HCT116 (cell line): ENCODE measurements around the gene ZNG1C. TPM values are rescaled to one million over a fixed set of nuclear protein-coding genes. Genes with fewer than 3 reads are reported as not detected.
"Not testable (repeated sequence)": the region's sequence is repeated elsewhere in the genome, so short reads cannot be mapped to it uniquely, and the experiment has no call there.

Source experiments
- ATAC-seq: fragments of 200-7000 bp; cut with Tn5 transposase; 2 replicates; pipeline ENCODE4 v1.9.1; 2020; ENCODE audit warnings: mild to moderate bottlenecking, moderate library complexity
- Bru-seq: library from RNA; stranded (reverse); fragments of 400-500 nt; gene quantifications from one replicate; lab custom pipeline; 2021; lab: Mats Ljungman, UMichigan
- BruChase-seq, 2 experiments: library from RNA; stranded (reverse); fragments of 400-500 nt; gene quantifications; one replicate each; lab custom pipeline; 2021; lab: Mats Ljungman, UMichigan
- BruUV-seq: library from RNA; stranded (reverse); fragments of 400-500 nt; replicated peaks from 2 replicates; lab custom pipeline; 2021; lab: Mats Ljungman, UMichigan
- CTCF ChIA-PET: fragments of 300-600 bp; sonication (Branson Sonifier 250); formaldehyde crosslinking; loops from one replicate; lab custom pipeline; 2021; ENCODE audit warnings: antibody characterized with exemption; lab: Charles Lee
- POLR2A ChIA-PET: fragments of 300-600, 350-600 bp; sonication (Branson Sonifier 250); formaldehyde crosslinking; loops from one replicate; lab custom pipeline; 2021; ENCODE audit warnings: antibody characterized with exemption; lab: Charles Lee
- RAD21 ChIA-PET, 2 experiments: fragments of 300-600 bp; sonication (Branson Sonifier 250); formaldehyde crosslinking; loops; one replicate each; lab custom pipeline; 2023; ENCODE audit warnings: low total read pairs in 2 of 2; ENCODE audit not compliant: uncharacterized antibody in 2 of 2, unreplicated experiment in 2 of 2, low non-redundant PET in 1 of 2; lab: Charles Lee
- DNase-seq: peaks from one replicate; pipeline ENCODE4 v3.0.0-alpha.2; 2010; ENCODE audit warnings: low read depth, low spot score
- H2AFZ ChIP-seq: fragments of 200-600 bp; shearing (Covaris generic), sonication (generic); 2 replicates; pipeline ENCODE4 v1.6.1; 2017; ENCODE audit warnings: low read depth, mixed run types, mixed read lengths, antibody characterized with exemption, low read length; ENCODE audit not compliant: poor library complexity, severe bottlenecking
- H3K27ac ChIP-seq: 2 replicates; pipeline ENCODE4 v1.5.1; 2012; ENCODE audit warnings: low read depth, low read length
- H3K27me3 ChIP-seq: fragments of 200-600 bp; sonication (generic); 2 replicates; pipeline ENCODE4 v1.6.1; 2016; ENCODE audit warnings: mixed run types, low read length, mixed read lengths; ENCODE audit not compliant: insufficient read depth
- H3K36me3 ChIP-seq, 2 experiments: fragments of 200-500 bp in 1 of 2; fragments of 200-600 bp in 1 of 2; sonication (Bioruptor generic) in 1 of 2; sonication (generic) in 1 of 2; 2 replicates each; pipeline versions ENCODE4 v1.5.1 to v1.6.1; 2014 to 2016; ENCODE audit warnings: low read length in 2 of 2, inconsistent platforms in 1 of 2, mixed read lengths in 1 of 2, mixed run types in 1 of 2; ENCODE audit not compliant: insufficient read depth in 2 of 2, control insufficient read depth in 1 of 2
- H3K4me1 ChIP-seq, 2 experiments: fragments of 200-600 bp in 1 of 2; sonication (generic) in 1 of 2; 2 replicates each; pipeline versions ENCODE4 v1.5.1 to v1.6.1; 2012 to 2017; ENCODE audit warnings: low read length in 2 of 2, inconsistent platforms in 1 of 2, mild to moderate bottlenecking in 1 of 2, mixed read lengths in 1 of 2, mixed run types in 1 of 2, moderate library complexity in 1 of 2; ENCODE audit not compliant: insufficient read depth in 2 of 2, control insufficient read depth in 1 of 2
- H3K4me2 ChIP-seq: fragments of 200-600 bp; sonication (generic); 2 replicates; pipeline ENCODE4 v1.6.1; 2017; ENCODE audit warnings: mixed run types, low read length, mixed read lengths
- H3K4me3 ChIP-seq, 2 experiments: fragments of 200-600 bp in 1 of 2; sonication (generic) in 1 of 2; replicated peaks in 1 of 2; 2 replicates each; pipeline ENCODE4 v1.5.1; 2011 to 2016; ENCODE audit warnings: low read length in 2 of 2, control low read depth in 1 of 2, low read depth in 1 of 2, mild to moderate bottlenecking in 1 of 2, mixed read lengths in 1 of 2, mixed run types in 1 of 2
- H3K79me2 ChIP-seq: fragments of 200-600 bp; sonication (generic); 2 replicates; pipeline ENCODE4 v1.6.1; 2017; ENCODE audit warnings: mild to moderate bottlenecking, mixed run types, low read length, moderate library complexity, mixed read lengths; ENCODE audit not compliant: insufficient read depth
- H3K9ac ChIP-seq: fragments of 200-600 bp; sonication (generic); 2 replicates; pipeline ENCODE4 v1.6.1; 2016; ENCODE audit warnings: low read length, mixed read lengths
- H3K9me2 ChIP-seq: fragments of 200-600 bp; sonication (generic), shearing (Covaris generic); 2 replicates; pipeline ENCODE4 v1.6.1; 2017; ENCODE audit warnings: mixed run types, mild to moderate bottlenecking, moderate library complexity; ENCODE audit not compliant: insufficient read depth
- H3K9me3 ChIP-seq, 2 experiments: fragments of 200-500 bp in 1 of 2; fragments of 200-600 bp in 1 of 2; sonication (Bioruptor generic) in 1 of 2; sonication (generic) in 1 of 2; 2 replicates each; pipeline ENCODE4 v1.6.1; 2014 to 2017; ENCODE audit warnings: low read length in 2 of 2, mixed read lengths in 2 of 2, inconsistent platforms in 1 of 2, low read depth in 1 of 2, mild to moderate bottlenecking in 1 of 2, mixed run types in 1 of 2, moderate library complexity in 1 of 2; ENCODE audit not compliant: control insufficient read depth in 1 of 2, insufficient read depth in 1 of 2
- H4K20me1 ChIP-seq: fragments of 200-600 bp; sonication (generic), shearing (Covaris generic); 2 replicates; pipeline ENCODE4 v1.6.1; 2017; ENCODE audit warnings: mixed run types, mild to moderate bottlenecking, moderate library complexity; ENCODE audit not compliant: insufficient read depth
- intact Hi-C: fragments of 100-400 bp; cut with micrococcal nuclease; formaldehyde crosslinking; loops from 2 replicates; pipeline ENCODE4 v1.10.0; 2022
- long read RNA-seq: library from polyadenylated mRNA; unstranded; transcript quantifications from one replicate; pipeline ENCODE4 v2.0.0, GENCODE V29; 2021; ENCODE audit not compliant: unreplicated experiment
- polyA plus RNA-seq: library from polyadenylated mRNA; unstranded; fragments of >200 nt; gene quantifications from 2 replicates; pipeline ENCODE4 v1.2.1, GENCODE V29; 2012; ENCODE audit warnings: missing spikeins
- total RNA-seq: library from RNA; stranded (reverse); gene quantifications from one replicate; pipeline ENCODE4 v1.2.1, GENCODE V29; 2021; ENCODE audit not compliant: unreplicated experiment

Gene ZNG1C
- 28.4 TPM for total RNA-seq
- polyA plus RNA-seq, result 47.9 and 50.2 TPM in 2 replicates
- percentile 83 among the genes with signal in this experiment for Bru-seq, nascent RNA
- BruChase-seq, experiment 1, labeled RNA remaining after a 6-hour chase, result percentile 65 among the genes with signal in this experiment
- BruChase-seq, experiment 2, labeled RNA remaining after a 2-hour chase, result percentile 80 among the genes with signal in this experiment
- long read RNA-seq, transcript CBWD3-206 (3 exons, 1,736 nt), result major isoform, 22 of 45 reads
- long read RNA-seq, partial matches to known transcripts, result 5 of 45 reads
- long read RNA-seq, other reads (novel, unspliced or antisense), result 18 of 45 reads

DNA sequence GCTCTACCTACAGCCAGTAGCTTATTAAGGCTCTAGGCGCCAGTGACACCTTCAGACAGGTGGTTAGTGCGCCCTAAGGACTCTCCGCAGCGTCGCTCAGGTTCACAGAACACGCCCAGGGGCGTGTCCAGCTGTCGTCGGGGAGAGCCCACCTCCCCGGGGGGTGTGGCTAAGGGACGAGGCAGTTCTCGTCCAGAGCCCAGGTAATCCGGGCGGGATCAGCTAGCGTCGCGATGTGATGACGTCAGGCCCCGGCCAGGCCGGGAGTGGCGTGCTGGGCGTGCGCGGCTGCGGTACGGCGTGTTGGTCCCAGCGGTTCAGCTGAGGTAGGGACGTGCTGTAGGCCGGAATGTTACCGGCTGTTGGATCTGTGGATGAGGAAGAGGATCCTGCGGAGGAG, at the start of gene ZNG1C:
Gene ZNG1C (plus strand): TSS at position 301 of the 400 bp plus-strand sequence. CDS start 49 bp downstream, at position 350.
- H2AFZ ChIP-seq, H3K4me1 ChIP-seq, RAD21 ChIA-PET, H3K27me3 ChIP-seq, H3K27ac ChIP-seq, BruUV-seq, H3K9me3 ChIP-seq, CTCF ChIA-PET, H4K20me1 ChIP-seq, H3K4me2 ChIP-seq, H3K9me2 ChIP-seq, H3K36me3 ChIP-seq, POLR2A ChIA-PET, H3K4me3 ChIP-seq, intact Hi-C loops, H3K79me2 ChIP-seq, H3K9ac ChIP-seq, DNase-seq, ATAC-seq: not testable (repeated sequence)

DNA sequence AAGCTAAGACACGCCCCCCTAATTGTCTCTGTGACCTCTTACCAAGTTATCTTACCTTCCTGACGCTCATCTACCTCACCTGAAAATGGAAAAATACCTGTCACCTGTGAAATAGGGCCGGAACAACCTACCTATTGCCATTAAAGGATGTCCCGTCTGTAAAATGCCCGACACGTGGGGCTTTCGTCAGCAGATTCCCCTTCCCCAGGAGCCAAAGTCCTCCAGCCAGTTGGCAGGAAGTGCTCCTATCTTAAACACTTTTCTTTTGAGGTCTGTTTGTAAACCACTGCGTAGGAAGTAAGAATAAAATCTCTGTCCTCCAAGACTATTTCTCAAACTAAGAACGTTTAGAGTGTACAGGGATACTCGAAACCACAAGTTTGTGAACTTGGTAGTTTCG, 654 bp downstream of the ZNG1C start:
- POLR2A ChIA-PET, H3K4me2 ChIP-seq, H3K36me3 ChIP-seq, H3K27ac ChIP-seq, intact Hi-C loops, H3K9me3 ChIP-seq, H3K79me2 ChIP-seq, H4K20me1 ChIP-seq, H3K4me3 ChIP-seq, H3K27me3 ChIP-seq, CTCF ChIA-PET, H2AFZ ChIP-seq, ATAC-seq, BruUV-seq, RAD21 ChIA-PET, H3K9ac ChIP-seq, H3K9me2 ChIP-seq, DNase-seq, H3K4me1 ChIP-seq: not testable (repeated sequence)

- H3K9me3 ChIP-seq, DNase-seq, CTCF ChIA-PET, H2AFZ ChIP-seq, H3K4me3 ChIP-seq, intact Hi-C loops, H4K20me1 ChIP-seq, RAD21 ChIA-PET, H3K36me3 ChIP-seq, H3K4me1 ChIP-seq, ATAC-seq, H3K79me2 ChIP-seq, H3K27me3 ChIP-seq, BruUV-seq, POLR2A ChIA-PET, H3K9ac ChIP-seq, H3K9me2 ChIP-seq, H3K27ac ChIP-seq, H3K4me2 ChIP-seq: not testable (repeated sequence)
Observed at GRCh38 chr9:68281041-68281440, 39.3 kb downstream of the ZNG1C start.

DNA sequence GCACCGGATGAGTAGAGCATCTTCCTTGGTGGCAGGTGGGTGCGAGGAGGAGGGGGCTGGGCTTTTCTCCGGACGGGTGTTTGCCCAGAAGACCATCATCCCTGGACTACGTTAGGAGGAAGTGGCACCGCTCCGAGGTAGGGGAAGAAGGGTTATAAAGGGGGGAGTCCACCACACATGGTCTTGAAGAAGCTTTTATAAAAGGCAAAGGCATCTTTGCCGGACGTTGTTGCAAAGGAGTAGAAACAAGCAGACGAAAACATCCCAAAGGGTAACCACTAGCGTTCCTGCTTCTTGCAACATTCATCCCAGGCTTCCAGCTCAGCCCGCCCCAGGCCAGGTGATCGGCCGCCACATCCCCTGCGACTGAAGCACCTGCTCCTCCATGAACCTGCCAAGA, 60.8 kb downstream of the ZNG1C start, which contains the start of gene FOXD4L3:
Gene FOXD4L3 (plus strand): TSS at position 301 of the 400 bp plus-strand sequence. CDS start 85 bp downstream, at position 386.
- H3K79me2 ChIP-seq, H3K4me2 ChIP-seq, H3K9me3 ChIP-seq, BruUV-seq, H3K4me1 ChIP-seq, H2AFZ ChIP-seq, H4K20me1 ChIP-seq, DNase-seq, ATAC-seq, H3K36me3 ChIP-seq, POLR2A ChIA-PET, H3K9ac ChIP-seq, RAD21 ChIA-PET, H3K27ac ChIP-seq, H3K27me3 ChIP-seq, intact Hi-C loops, H3K4me3 ChIP-seq, CTCF ChIA-PET, H3K9me2 ChIP-seq: not testable (repeated sequence)
